Effector memory CD4-positive, alpha-beta T cell (primary cell): ENCODE measurements around the gene PKNOX2.

Experiments used
- DNase-seq, 3 donors: peaks; one replicate each; pipeline ENCODE4 v3.0.0-alpha.2; 2020
- H3K27ac ChIP-seq: 2 replicates; pipeline ENCODE4 v1.7.0; 2013; ENCODE audit warnings: mild to moderate bottlenecking, low read length, moderate library complexity; ENCODE audit not compliant: insufficient read depth, poor library complexity, severe bottlenecking
- H3K27me3 ChIP-seq: replicated peaks from 2 replicates; pipeline ENCODE4 v1.7.0; 2013; ENCODE audit warnings: mild to moderate bottlenecking, low read length; ENCODE audit not compliant: insufficient read depth, control insufficient read depth, poor library complexity, severe bottlenecking
- H3K36me3 ChIP-seq: 2 replicates; pipeline ENCODE4 v1.7.0; 2013; ENCODE audit warnings: mild to moderate bottlenecking, low read length, moderate library complexity; ENCODE audit not compliant: control insufficient read depth, insufficient read depth
- H3K4me1 ChIP-seq: 2 replicates; pipeline ENCODE4 v1.7.0; 2013; ENCODE audit warnings: low read length, mild to moderate bottlenecking; ENCODE audit not compliant: control insufficient read depth, insufficient read depth, poor library complexity, severe bottlenecking
- H3K4me3 ChIP-seq: 2 replicates; pipeline ENCODE4 v1.7.0; 2013; ENCODE audit warnings: low read length, low read depth, mild to moderate bottlenecking; ENCODE audit not compliant: insufficient read depth, poor library complexity, severe bottlenecking
- H3K9me3 ChIP-seq: 2 replicates; pipeline ENCODE4 v1.7.0; 2013; ENCODE audit warnings: mild to moderate bottlenecking, low read length, moderate library complexity; ENCODE audit not compliant: control insufficient read depth

Gene PKNOX2

DNA sequence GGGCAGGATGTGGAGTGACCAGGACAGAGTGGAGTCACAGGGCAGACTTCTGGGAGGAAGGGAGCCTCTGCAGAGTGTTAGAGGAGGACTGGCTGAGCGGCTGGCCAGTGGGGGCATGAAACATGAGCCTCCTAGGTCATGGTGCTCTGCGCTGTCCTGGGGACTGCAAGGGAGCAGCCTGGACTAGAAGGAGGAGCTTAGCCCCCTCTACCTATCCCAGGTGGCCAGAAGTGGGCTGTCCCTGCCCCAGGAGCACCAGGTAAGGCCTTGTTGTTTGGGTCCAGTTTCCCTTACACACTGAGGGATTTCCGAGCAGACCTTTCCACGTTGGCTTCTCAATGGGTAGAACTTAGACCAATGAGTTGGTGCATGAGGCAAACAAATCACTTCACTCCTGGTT is 7.4 kb downstream of the PKNOX2 start:
- H3K36me3 ChIP-seq, result no peaks in the 10 kb centered on the region
- H3K27ac ChIP-seq, result no peak overlapping the region
- no peak for DNase-seq
- H3K4me1 ChIP-seq, result peaks cover under 1% of the 10 kb centered on the region
- peaks cover 25% of the 10 kb centered on the region for H3K27me3 ChIP-seq
- no peaks in the 10 kb centered on the region for H3K9me3 ChIP-seq
- H3K4me3 ChIP-seq, result no peak overlapping the region

DNA sequence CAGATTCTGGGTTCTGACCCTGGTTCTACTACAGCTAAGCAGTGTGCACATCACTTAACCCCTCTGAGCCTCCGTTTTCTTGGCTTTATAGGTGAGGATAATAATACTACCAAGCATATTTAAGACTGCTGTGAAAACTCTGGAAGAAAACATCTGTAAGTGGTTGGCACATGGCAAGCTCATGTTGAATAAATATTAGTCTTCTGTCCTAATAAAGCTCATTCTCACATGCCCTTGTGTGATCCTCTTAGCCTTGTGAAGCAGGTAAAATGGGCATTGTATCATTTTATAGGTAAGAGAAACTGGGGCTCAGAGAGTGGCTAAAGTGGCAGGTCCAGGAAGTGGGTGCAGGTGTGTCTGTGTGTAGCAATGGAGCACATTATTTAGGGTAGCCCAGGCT is 8.5 kb downstream of the PKNOX2 start:
- Histone ChIP-seq H3K4me1 (no peaks in the 10 kb centered on the region), H3K36me3 (no peaks in the 10 kb centered on the region), H3K9me3 (no peaks in the 10 kb centered on the region), H3K4me3 (no peak overlapping the region), H3K27ac (no peak overlapping the region), H3K27me3 (peaks cover 14% of the 10 kb centered on the region)
- no peak for DNase-seq

DNA sequence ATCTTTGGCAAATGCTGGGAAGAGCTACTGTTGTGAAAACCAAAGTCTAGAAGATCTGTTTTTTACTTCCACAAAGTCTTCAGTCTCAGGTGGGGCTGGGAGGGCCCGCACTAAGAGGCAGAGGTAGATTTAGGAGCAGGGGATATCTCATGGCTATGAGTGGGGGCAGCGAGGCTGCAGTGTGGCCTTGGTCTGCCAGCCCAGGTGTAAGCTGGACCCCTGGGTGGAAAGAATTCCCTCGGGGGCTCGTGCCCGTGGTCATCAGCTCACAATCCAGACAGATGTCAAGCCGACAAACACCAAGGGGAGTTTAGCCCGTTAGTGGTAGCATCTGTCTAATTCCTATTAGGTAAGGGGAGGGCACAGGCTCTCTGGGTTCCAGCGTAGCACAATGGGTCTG is 9.0 kb downstream of the PKNOX2 start:
- Histone ChIP-seq H3K4me3 (no peak overlapping the region), H3K27me3 (peaks cover 12% of the 10 kb centered on the region), H3K36me3 (no peaks in the 10 kb centered on the region), H3K9me3 (no peaks in the 10 kb centered on the region), H3K4me1 (no peaks in the 10 kb centered on the region), H3K27ac (no peak overlapping the region)
- no peak for DNase-seq

DNA sequence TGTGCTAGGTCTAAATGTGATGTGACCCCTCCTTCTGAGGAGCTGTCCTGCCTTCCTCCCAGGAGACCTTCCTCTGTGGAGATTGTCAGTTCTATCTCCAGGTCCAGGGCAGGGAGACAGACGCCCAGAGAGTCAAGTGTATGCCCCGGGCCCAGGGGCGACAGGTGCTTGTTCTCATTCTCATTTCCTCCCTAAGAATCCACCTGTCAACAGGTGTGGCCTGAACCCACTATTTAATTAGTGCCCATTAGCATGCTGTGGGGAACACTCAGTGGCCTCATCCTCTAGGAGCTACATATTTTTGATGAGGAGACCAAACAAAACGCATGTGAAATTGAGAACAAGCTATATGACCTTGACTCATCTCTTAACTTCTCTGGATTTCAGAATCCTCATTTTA is 9.5 kb downstream of the PKNOX2 start:
- H3K36me3 ChIP-seq, result no peaks in the 10 kb centered on the region
- H3K4me1 ChIP-seq, result no peaks in the 10 kb centered on the region
- no peaks in the 10 kb centered on the region for H3K9me3 ChIP-seq
- H3K27me3 ChIP-seq, result peaks cover 8% of the 10 kb centered on the region
- H3K4me3 ChIP-seq, result no peak overlapping the region
- no peak for DNase-seq
- no peak overlapping the region for H3K27ac ChIP-seq

DNA sequence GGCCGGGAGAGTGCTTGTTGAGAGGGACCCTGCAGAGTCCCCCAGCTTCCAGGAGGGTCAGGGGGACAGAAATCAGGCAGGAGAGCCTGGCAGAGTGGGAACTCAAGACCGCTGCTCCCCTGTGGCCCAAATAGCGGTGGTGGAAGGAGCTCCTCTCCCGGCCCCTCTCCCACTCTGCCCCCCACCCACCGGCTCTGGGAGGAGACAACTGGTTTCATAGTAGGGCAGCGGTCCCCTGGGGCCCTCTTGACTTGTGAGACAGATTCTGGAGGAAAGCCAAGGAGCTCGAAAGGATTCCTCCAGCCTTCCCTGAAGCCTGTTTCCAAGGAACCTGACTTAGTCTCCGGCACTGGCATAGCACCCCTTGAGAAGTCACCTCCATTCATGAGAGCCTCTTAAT is 10.1 kb downstream of the PKNOX2 start:
- H3K36me3 ChIP-seq, result no peaks in the 10 kb centered on the region
- H3K27me3 ChIP-seq, result peaks cover 4% of the 10 kb centered on the region
- no peaks in the 10 kb centered on the region for H3K9me3 ChIP-seq
- no peak overlapping the region for H3K27ac ChIP-seq
- H3K4me1 ChIP-seq, result no peaks in the 10 kb centered on the region
- H3K4me3 ChIP-seq, result no peak overlapping the region
- no peak for DNase-seq

DNA sequence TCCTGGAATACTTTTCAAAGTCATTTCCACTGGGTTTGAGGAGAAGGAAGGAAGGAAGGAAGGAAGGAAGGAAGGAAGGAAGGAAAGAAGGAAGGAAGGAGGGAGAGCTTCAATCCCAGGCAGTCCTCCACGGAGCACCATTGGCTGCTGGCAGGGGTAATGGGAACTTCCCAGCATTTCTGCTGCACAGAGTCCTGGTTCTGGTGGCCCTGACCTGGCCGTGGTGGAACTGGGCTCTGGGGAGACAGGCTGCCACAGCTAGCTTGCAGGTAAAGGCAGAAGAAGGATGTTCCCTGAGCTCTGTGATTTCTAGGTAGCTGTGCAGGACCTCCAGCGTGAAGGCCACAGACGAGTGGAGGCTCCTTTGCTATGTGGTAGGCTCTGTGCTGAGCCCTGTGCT is 10.6 kb downstream of the PKNOX2 start:
- Histone ChIP-seq H3K27me3 (peaks cover 2% of the 10 kb centered on the region), H3K27ac (no peak overlapping the region), H3K4me1 (no peaks in the 10 kb centered on the region), H3K36me3 (no peaks in the 10 kb centered on the region), H3K9me3 (no peaks in the 10 kb centered on the region), H3K4me3 (no peak overlapping the region)
- DNase-seq, result no peak

DNA sequence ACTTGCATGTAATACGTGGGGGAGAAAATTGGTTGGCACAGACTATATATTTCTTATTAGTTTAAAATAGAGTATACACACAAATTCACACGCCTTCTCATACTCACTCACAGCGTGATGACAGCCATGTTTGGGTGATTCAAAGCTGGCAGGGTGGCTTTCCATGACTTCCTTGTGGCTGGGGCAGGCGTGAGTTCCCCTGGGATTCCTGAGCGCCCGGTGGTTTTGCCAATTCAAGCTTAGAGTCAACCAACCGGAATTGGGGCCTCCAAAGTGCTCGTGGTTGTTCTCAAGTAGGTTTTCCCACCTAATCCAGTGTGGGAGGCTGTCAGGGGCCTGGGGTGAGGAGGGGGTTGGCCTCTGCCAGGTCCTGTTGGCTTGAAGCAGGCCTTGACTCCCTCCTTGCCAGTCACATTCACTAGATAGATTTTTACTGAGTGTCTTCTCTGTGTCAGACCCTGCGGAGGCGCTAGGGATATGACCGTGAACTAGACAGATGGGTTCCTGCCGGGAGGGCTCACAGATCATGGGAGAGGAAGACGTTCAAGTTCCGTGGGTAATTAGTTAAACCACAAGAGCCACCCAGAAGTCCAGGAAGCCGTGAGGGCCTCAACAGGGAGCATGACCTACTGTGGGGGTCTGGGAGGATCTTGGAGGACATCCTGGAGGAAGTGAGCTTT is 11.5 kb downstream of the PKNOX2 start:
- no peaks in the 10 kb centered on the region for H3K27me3 ChIP-seq
- H3K27ac ChIP-seq, result no peak overlapping the region
- no peak overlapping the region for H3K4me3 ChIP-seq
- H3K4me1 ChIP-seq, result no peaks in the 10 kb centered on the region
- no peaks in the 10 kb centered on the region for H3K36me3 ChIP-seq
- no peak for DNase-seq
- H3K9me3 ChIP-seq, result no peaks in the 10 kb centered on the region

DNA sequence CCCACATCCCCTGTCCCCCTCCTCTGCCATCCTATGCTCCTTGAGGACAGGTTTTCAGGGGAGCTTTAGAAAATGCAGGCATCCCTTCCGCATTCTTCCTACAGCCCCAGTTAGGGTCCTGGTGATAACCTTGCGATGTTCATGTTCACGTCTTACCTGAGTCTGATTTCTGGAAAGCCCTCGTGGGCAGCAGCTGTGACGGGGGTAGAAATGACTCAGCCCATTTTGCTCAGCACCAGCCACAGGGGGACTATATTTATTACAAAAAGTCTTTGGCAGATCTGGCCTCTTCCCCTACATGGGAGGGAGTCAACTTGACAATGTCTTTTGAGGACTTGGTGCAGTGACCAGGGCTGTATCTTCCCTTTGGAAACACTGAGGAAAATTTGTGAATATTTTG is 12.3 kb downstream of the PKNOX2 start:
- Histone ChIP-seq H3K36me3 (no peaks in the 10 kb centered on the region), H3K27ac (no peak overlapping the region), H3K27me3 (no peaks in the 10 kb centered on the region), H3K4me3 (no peak overlapping the region), H3K4me1 (no peaks in the 10 kb centered on the region), H3K9me3 (no peaks in the 10 kb centered on the region)
- DNase-seq, result no peak

DNA sequence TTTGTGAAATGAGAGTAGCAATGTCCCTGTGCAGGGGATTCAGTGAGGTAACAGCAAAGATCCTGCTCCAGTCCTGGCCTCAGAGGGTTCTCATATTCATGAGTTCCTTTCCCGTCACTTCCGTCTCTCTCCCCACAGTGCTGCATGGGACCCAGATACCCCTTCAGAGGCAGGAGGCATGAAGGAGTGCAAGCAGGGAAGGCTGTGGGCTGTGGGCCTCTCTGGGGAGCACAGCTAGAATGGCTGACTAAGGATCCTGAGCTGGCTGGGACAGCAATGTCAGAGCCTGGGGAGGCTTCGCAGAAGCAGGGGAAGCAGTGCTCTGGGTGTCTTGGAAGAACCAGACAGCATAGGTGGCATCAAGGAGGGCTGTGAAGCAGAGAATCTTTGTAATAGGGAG is 13.0 kb downstream of the PKNOX2 start:
- Histone ChIP-seq H3K27me3 (no peaks in the 10 kb centered on the region), H3K36me3 (no peaks in the 10 kb centered on the region)

DNA sequence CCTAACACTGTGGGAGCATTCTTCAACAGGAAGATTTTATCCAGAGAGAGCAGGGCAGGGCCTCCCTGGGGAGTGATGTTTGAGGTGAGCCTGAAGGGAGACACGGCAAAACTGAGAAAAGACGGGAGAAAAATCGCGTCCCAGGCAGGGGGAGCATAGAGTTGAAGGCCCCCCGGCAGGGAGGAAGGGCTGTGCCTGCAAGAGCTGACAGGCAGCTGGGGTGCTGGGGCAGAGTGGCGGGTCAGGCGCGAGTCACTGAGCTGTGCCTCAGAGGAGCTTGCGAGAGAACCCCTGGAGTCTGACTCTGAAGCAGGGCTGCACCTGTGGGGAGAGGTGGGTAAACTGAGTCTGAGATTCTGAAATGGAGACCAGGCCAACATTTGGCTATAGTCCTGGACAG is 14.8 kb downstream of the PKNOX2 start:
- Histone ChIP-seq H3K9me3 (no peaks in the 10 kb centered on the region), H3K4me1 (no peaks in the 10 kb centered on the region), H3K36me3 (no peaks in the 10 kb centered on the region)

More for the DNA sequence above, 13.0 kb downstream of the PKNOX2 start:
- Histone ChIP-seq H3K27ac (no peak overlapping the region), H3K4me1 (no peaks in the 10 kb centered on the region), H3K9me3 (no peaks in the 10 kb centered on the region), H3K4me3 (no peak overlapping the region)
- no peak for DNase-seq

More for the DNA sequence above, 14.8 kb downstream of the PKNOX2 start:
- DNase-seq, result no peak
- H3K27me3 ChIP-seq, result no peaks in the 10 kb centered on the region
- H3K27ac ChIP-seq, result no peak overlapping the region
- H3K4me3 ChIP-seq, result no peak overlapping the region
